Activated CD8-positive, alpha-beta memory T cell treated with anti-CD3 and anti-CD28 coated beads, Interleukin-2, amount 10 ng/mL, durations not matched to agents 7 days and 5 days (primary cell): ENCODE data around the gene DSG1. TPM values are rescaled to one million over a fixed set of nuclear protein-coding genes. Genes with fewer than 3 reads are reported as not detected.
"Not testable (repeated sequence)": the region's sequence is repeated elsewhere in the genome, so short reads cannot be mapped to it uniquely, and the experiment has no call there.

Source experiments
- ATAC-seq: fragments of 150-1000 bp; cut with Tn5 transposase; one replicate; pipeline ENCODE4 v1.10.0; 2021; ENCODE audit warnings: moderate library complexity
- CTCF ChIA-PET: fragments of 350-600 bp; sonication (Branson Sonifier 250); formaldehyde crosslinking; loops from one replicate; lab custom pipeline; 2021; ENCODE audit warnings: antibody characterized with exemption; lab: Charles Lee
- DNase-seq: peaks from one replicate; pipeline ENCODE4 v3.0.0-alpha.2; 2020
- H3K27ac Mint-ChIP-seq: one replicate; pipeline ENCODE4 v1.8.0; 2021; ENCODE audit warnings: mild to moderate bottlenecking, mixed read lengths
- H3K27me3 Mint-ChIP-seq: one replicate; pipeline ENCODE4 v1.8.0; 2021; ENCODE audit warnings: mixed read lengths
- H3K36me3 Mint-ChIP-seq: one replicate; pipeline ENCODE4 v1.8.0; 2021; ENCODE audit warnings: mild to moderate bottlenecking, mixed read lengths
- H3K4me1 Mint-ChIP-seq: one replicate; pipeline ENCODE4 v1.8.0; 2021; ENCODE audit warnings: mixed read lengths
- H3K4me3 Mint-ChIP-seq: one replicate; pipeline ENCODE4 v1.8.0; 2021; ENCODE audit warnings: mild to moderate bottlenecking, moderate library complexity, mixed read lengths
- H3K9me3 Mint-ChIP-seq: one replicate; pipeline ENCODE4 v1.8.0; 2022; ENCODE audit warnings: low read depth, mixed read lengths
- total RNA-seq, 2 experiments: library from RNA; stranded (reverse); gene quantifications; one replicate each; pipeline ENCODE4 v1.2.3, GENCODE V29; 2021

Gene DSG1
- not detected for total RNA-seq

DNA sequence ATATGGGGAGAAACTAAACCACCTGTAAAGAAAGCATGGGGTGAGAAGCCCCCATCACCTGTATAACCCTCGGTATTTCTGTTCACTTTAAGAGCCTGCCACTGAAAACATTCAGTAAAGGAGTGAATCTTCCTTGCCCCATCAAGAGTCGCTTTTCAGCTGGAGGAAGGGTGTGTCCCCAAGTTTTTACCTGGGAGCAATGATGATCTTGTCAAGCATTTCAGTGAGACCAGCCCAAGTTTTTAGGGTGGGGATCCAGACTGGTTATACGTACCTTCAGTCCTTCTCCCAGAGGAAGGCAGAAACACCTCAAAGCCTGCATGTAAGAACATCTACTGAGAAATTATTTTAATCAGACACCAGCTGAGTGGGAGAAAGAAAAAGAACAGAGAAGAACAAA, at the start of gene DSG1:
Gene DSG1, plus strand, starts transcription at position 301 of the 400 bp plus-strand sequence. CDS start 141 bp downstream, outside the sequence.
- H3K27me3 Mint-ChIP-seq: no peaks in the 10 kb centered on the region
- peaks cover 4% of the 10 kb centered on the region for H3K9me3 Mint-ChIP-seq
- H3K27ac Mint-ChIP-seq: no peak within 1 kb of the TSS
- H3K4me3 Mint-ChIP-seq: no peak within 1 kb of the TSS
- H3K36me3 Mint-ChIP-seq: no peaks in the 10 kb centered on the region
- ATAC-seq (no peak), DNase-seq (no peak)
- CTCF ChIA-PET: no interaction called here
- H3K4me1 Mint-ChIP-seq: no peaks in the 10 kb centered on the region

DNA sequence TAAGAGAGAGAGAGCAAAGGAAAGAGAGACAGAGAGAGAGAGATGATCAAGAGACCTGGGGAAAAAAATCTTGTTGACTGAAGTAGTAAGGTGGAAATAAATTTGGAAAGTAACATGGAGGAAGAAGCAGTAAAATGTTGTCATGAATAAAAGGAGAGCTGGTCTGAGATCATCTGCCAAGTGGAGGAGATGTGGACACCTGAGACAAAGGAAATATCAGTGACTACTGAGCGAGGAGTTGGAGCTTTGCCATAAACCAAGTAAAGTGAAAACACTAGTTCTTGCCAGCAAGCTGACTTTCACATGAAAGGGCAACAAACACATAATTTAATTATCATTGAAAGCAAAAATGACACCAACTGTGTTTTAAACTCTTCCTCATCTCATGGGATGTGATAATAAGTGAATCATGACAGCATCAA, 49.0 kb upstream of the DSG1 start:
- Mint-ChIP-seq H3K9me3 (peaks cover 4% of the 10 kb centered on the region), H3K4me1 (no peaks in the 10 kb centered on the region), H3K36me3 (no peaks in the 10 kb centered on the region), H3K27ac (no peak overlapping the region), H3K27me3 (no peaks in the 10 kb centered on the region), H3K4me3 (no peak overlapping the region)
- CTCF ChIA-PET: no interaction called here
- DNase-seq (no peak), ATAC-seq (no peak)

DNA sequence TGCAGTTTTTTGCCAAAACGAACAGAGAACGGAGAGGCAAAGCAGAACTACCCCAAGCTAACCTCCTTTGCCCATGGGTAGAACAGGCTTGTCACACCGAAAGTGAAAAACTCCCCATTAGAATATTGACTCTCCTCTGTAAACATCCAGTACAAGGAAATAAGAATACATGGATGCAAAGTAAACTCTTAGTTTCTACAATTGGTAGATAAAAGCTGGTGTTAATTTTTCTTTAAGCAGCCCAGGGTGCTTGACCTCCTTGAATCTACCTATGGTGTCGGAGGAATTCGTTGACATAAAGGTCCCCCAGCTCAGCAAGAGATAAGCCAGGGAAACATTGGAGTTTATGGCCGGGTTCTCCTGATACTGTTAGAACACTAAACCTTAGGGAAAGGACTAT, 48.4 kb upstream of the DSG1 start:
- H3K27ac Mint-ChIP-seq: no peak overlapping the region
- CTCF ChIA-PET: no interaction called here
- ATAC-seq (no peak), DNase-seq (no peak)
- H3K27me3 Mint-ChIP-seq: no peaks in the 10 kb centered on the region
- H3K4me1 Mint-ChIP-seq: no peaks in the 10 kb centered on the region
- no peaks in the 10 kb centered on the region for H3K36me3 Mint-ChIP-seq
- H3K4me3 Mint-ChIP-seq: no peak overlapping the region
- peaks cover 4% of the 10 kb centered on the region for H3K9me3 Mint-ChIP-seq

DNA sequence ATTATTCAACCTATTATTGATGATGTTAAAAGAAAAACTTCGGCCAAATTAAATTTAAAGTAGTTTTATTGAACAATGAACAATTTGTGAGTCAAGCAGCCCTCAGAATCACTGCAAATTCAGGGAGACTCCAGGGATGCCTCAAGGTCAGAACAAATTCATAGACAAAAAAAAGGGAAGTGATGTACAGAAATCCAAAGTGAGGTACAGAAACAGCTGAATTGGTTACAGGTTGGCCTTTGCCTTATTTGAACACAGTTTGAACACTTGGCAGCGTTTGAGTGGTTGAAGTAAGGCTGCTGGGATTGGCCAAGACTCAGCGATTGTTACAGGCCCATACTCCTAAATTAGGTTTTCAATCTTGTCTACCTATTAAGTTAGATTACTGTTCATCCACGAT, 47.4 kb upstream of the DSG1 start:
- Mint-ChIP-seq H3K4me3 (no peak overlapping the region), H3K27ac (no peak overlapping the region), H3K36me3 (no peaks in the 10 kb centered on the region), H3K4me1 (no peaks in the 10 kb centered on the region), H3K9me3 (peaks cover 4% of the 10 kb centered on the region), H3K27me3 (no peaks in the 10 kb centered on the region)
- CTCF ChIA-PET: no interaction called here
- DNase-seq: no peak
- ATAC-seq: no peak

DNA sequence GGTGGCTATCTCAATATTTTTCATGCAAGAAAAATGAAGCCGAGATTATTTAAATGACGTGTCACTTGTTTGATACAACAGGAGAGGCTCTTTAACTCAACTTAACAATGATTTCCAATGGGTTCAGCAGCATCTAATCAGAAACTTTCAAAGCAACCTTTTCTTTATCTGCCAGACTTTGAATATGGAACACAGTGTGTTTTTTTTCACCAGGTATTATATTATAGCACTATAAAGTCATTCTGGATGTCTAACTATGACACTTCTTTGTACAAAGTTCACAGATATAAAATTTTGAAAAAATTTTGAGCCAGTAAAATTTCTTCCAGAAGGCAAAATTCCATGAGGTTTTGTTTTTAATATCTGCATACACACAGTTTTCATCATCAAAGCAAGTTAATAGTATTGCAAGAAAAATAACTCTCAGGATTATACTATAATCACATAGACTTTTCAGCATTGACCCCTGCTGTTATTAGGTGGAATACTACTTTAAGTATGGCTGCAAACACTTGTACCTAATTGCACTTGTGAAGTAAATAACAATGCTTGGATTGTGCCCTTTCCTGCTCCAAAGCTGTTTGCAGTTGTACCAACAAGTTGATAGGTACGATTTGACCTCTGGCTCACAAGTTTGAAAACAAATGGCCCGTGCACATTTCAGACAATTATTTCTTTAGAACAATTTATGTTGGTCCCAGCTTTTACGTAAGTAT, 44.0 kb upstream of the DSG1 start:
- Mint-ChIP-seq H3K4me3 (no peak overlapping the region), H3K36me3 (no peaks in the 10 kb centered on the region), H3K27me3 (no peaks in the 10 kb centered on the region), H3K9me3 (peaks cover 4% of the 10 kb centered on the region), H3K27ac (no peak overlapping the region), H3K4me1 (no peaks in the 10 kb centered on the region)
- ATAC-seq: no peak
- no peak for DNase-seq
- CTCF ChIA-PET: no interaction called here

DNA sequence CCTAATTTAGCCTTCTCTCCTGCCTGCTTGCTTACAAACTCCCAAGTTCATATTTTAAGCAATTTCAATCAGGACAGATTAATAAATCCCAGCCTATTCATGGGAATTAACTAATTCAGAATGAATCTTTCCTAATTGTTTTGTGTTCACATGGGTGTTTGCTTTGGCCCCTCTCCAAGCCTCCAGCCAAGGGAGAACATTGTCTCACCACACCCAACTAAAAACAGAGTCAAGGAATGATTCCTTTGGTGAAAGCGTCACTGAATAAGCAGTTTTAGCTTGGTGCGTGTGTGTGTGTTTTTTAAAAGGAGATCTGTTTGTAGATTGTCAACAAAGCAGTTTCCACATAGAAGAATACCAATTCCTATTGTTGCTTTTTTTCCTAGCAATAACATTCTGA, 43.0 kb upstream of the DSG1 start:
- Mint-ChIP-seq H3K36me3 (no peaks in the 10 kb centered on the region), H3K9me3 (peaks cover 2% of the 10 kb centered on the region), H3K4me3 (no peak overlapping the region), H3K27me3 (no peaks in the 10 kb centered on the region), H3K4me1 (no peaks in the 10 kb centered on the region), H3K27ac (no peak overlapping the region)
- no peak for ATAC-seq
- CTCF ChIA-PET: no interaction called here
- no peak for DNase-seq

DNA sequence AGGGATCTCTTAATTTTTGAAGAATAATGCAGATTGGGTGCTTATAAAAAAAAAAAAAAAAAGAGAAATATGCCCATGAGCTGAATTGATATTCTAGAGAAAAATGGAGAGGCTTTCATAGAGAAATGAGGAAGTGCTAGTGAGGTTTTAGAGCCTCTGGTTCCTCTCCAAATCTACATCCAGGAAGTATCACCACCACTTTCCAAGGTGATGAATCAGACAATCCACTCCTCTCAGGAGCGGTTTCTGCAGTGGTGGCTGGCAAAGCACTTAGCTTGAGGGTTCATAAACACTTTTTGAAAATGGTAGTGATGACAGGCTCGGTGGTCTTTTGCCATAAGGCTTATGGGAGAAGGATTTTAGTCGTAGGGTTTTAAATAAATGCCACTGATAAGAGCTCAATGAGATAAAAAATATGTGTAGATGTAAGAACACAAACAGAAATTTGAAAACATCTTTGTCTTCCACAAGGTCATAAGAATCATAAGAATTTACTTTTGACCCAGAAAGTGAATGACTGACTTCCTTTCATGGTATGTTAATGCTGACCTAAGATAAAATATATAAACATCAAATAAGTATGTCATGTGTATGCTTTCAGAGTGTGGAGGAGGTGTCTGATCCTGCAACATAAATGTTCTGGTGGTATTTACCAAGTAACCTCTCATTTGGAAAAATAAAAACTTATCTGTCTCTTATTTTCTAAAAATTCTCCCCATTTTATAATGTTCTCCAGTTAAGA, 42.1 kb upstream of the DSG1 start:
- peaks cover 2% of the 10 kb centered on the region for H3K9me3 Mint-ChIP-seq
- no peaks in the 10 kb centered on the region for H3K36me3 Mint-ChIP-seq
- H3K4me3 Mint-ChIP-seq: no peak overlapping the region
- CTCF ChIA-PET: no interaction called here
- no peaks in the 10 kb centered on the region for H3K27me3 Mint-ChIP-seq
- no peak overlapping the region for H3K27ac Mint-ChIP-seq
- ATAC-seq: no peak
- no peak for DNase-seq
- H3K4me1 Mint-ChIP-seq: no peaks in the 10 kb centered on the region

DNA sequence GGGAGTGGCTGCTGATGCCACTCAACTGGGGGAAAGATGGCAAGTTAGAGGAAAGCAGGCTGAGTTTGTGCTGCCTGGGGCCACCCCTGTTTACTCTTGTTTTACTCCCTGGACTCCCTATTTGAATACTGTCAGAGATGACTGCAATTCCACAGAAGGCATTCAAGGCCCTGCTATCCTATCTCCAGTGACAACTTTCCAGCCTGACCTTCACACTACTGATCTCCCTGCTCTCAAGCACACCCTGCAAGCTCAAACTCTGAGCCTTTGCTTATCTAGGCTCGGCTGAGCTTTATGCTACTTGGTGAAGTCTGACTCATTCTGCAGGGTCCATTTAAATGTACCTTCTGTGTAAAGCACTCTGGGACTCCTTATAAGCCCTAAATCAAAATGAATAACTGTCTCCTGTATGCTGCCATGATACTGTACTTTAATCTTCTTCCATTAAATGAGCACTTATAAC, 39.3 kb upstream of the DSG1 start:
- CTCF ChIA-PET: no interaction called here
- ATAC-seq (no peak), DNase-seq (no peak)
- Mint-ChIP-seq H3K4me3 (no peak overlapping the region), H3K9me3 (no peaks in the 10 kb centered on the region), H3K4me1 (no peaks in the 10 kb centered on the region), H3K27me3 (no peaks in the 10 kb centered on the region), H3K27ac (no peak overlapping the region), H3K36me3 (no peaks in the 10 kb centered on the region)

DNA sequence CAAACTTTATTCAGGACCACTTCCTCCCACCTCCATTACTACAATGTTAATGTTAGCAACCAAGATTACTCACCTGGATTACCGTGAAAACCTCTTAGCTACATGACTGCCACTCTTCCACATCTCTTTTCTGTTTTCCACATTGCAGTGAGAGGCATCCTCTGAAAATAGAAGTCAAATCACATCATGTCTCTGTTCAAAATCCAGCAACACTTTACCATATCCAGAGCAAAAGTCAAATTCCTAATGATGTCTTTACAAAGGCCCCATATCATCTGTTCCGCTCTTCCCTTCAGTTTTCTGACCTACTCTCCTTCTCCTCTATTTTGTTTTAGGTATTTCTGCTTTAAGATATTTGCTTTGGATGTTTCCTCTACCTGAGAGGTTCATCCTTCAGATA, 37.5 kb upstream of the DSG1 start:
- no peak for ATAC-seq
- no peaks in the 10 kb centered on the region for H3K4me1 Mint-ChIP-seq
- H3K9me3 Mint-ChIP-seq: no peaks in the 10 kb centered on the region

DNA sequence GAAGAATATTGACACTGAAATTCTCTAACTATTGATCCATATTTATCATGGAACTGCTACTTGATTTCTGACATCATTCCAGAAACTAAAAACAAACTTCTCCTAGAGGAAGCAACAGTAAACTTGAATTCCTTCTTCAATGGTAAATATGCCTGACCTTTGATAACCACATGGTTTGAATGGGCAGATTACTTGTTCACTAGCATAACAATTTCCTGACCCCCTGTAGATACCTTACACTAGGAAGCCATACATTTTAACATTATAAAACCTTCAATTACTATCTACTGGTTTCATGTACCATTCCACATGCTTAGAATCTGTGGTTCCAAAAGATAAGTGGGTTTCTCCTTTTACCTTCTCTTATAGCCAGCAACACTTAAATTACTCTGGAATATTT, 36.5 kb upstream of the DSG1 start:
- no peak for DNase-seq
- CTCF ChIA-PET: no interaction called here
- Mint-ChIP-seq H3K27ac (no peak overlapping the region), H3K4me3 (no peak overlapping the region), H3K36me3 (no peaks in the 10 kb centered on the region), H3K4me1 (no peaks in the 10 kb centered on the region), H3K27me3 (no peaks in the 10 kb centered on the region), H3K9me3 (peaks cover 3% of the 10 kb centered on the region)
- ATAC-seq: no peak

More for the DNA sequence above, 37.5 kb upstream of the DSG1 start:
- H3K4me3 Mint-ChIP-seq: no peak overlapping the region
- CTCF ChIA-PET: no interaction called here
- no peak for DNase-seq
- H3K27me3 Mint-ChIP-seq: no peaks in the 10 kb centered on the region
- no peaks in the 10 kb centered on the region for H3K36me3 Mint-ChIP-seq
- no peak overlapping the region for H3K27ac Mint-ChIP-seq

DNA sequence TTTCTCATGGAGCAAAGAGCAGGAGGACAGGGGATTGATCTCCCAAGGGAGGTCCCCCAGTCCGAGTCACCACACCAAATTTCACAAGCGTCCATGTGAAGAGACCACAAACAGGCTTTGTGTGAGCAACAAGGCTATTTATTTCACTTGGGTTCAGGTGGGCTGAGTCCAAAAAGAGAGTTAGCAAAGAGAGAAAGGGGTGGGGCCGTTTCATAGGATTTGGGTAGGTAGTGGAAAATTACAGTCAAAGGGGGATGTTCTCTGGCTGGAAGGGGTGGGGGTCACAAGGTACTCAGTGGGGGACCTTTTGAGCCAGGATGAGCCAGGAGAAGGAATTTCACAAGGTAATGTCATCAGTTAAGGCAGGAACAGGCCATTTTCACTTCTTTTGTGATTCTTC, 28.5 kb upstream of the DSG1 start:
- H3K4me3 Mint-ChIP-seq, H3K4me1 Mint-ChIP-seq, H3K36me3 Mint-ChIP-seq, ATAC-seq, DNase-seq, H3K27me3 Mint-ChIP-seq, H3K27ac Mint-ChIP-seq, CTCF ChIA-PET: not testable (repeated sequence)
- H3K9me3 Mint-ChIP-seq: peaks cover 22% of the 10 kb centered on the region

DNA sequence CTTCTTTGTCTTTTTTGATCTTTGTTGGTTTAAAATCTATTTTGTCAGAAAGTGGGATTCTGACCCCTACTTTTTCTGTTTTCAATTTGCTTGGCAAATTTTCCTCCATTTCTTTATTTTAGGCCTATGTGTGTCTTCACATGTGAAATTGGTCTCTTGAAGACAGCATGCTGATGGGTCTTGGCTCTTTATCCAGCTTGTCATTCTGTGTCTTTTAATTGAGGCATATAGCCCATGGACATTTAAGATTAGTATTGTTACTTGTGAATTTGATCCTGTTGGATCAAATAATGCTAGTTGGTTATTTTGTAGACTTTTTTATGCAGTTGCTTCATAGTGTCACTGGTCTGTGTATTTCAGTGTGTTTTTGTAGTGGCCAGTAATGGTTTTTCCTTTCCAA, 26.3 kb upstream of the DSG1 start:
- Mint-ChIP-seq H3K36me3 (no peaks in the 10 kb centered on the region), H3K27me3 (no peaks in the 10 kb centered on the region), H3K9me3 (peaks cover 17% of the 10 kb centered on the region), H3K27ac (no peak overlapping the region), H3K4me3 (no peak overlapping the region), H3K4me1 (no peaks in the 10 kb centered on the region)
- DNase-seq (no peak), ATAC-seq (no peak)
- CTCF ChIA-PET: no interaction called here

DNA sequence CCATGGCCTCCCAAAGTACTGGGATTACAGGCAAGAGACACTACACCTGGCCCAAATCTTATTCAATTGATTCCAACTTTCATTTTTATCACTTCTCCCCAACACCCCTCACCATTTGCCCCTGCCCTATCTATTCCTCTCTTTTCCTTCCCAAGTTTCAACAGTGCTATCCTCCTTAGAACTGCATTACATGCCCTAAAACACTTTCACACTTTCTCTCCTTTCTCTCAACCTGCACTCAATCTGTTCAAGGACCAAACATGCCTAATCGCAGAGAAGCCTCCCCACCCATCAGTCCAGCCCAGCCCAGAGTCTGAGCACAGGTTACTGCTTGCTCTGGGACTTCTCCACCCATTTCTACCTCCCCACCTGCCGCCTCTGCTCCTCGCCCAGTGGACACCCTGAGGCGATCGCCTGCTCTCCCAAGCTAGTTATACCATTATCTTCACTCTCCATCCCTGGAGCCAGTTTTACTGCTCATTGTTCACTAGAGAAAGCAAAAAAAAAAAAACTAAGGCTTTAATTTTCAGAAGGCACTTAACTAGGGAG, 23.7 kb upstream of the DSG1 start:
- Mint-ChIP-seq H3K27ac (no peak overlapping the region), H3K27me3 (no peaks in the 10 kb centered on the region), H3K36me3 (no peaks in the 10 kb centered on the region), H3K4me1 (no peaks in the 10 kb centered on the region), H3K4me3 (no peak overlapping the region), H3K9me3 (peaks cover 10% of the 10 kb centered on the region)
- CTCF ChIA-PET: no interaction called here
- ATAC-seq: no peak
- DNase-seq: no peak

DNA sequence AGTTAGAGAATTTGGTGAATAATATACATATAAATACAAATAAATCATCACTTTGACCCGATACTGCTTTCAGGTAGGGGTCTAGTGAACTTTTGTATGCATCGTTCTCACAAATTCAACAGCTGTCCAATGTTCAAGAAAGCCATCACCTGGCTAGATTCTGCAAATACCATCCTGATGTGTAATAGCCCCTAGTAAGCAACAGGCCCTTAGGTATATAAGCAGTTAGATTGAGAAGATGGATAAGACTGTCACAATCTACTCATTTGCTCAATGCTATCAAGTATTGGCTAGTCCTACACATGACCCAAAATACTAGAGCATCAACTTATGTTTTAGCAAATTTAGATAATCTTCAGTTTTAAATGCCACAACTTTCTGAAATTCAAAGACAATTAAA, 20.7 kb upstream of the DSG1 start:
- H3K4me1 Mint-ChIP-seq: no peaks in the 10 kb centered on the region
- H3K9me3 Mint-ChIP-seq: peaks cover 6% of the 10 kb centered on the region
- CTCF ChIA-PET: no interaction called here
- no peak for ATAC-seq
- no peaks in the 10 kb centered on the region for H3K27me3 Mint-ChIP-seq
- DNase-seq: no peak
- H3K36me3 Mint-ChIP-seq: no peaks in the 10 kb centered on the region
- H3K4me3 Mint-ChIP-seq: no peak overlapping the region
- no peak overlapping the region for H3K27ac Mint-ChIP-seq
